ENCODE results near the gene RAB5B.

GRCh38 chr12:55932551-55932910 lies 41.3 kb upstream of the RAB5B start:
- TF ChIP-seq CTCF (conservative IDR thresholded peaks at IDR 0.05 in 1 of 2, IDR thresholded peaks at IDR 0.05 in 1 of 2; ENCODE audit: low read depth in 1 of 2, low read length in 2 of 2) = no peak
- TF ChIP-seq EZH2 (IDR thresholded peaks at IDR 0.05; ENCODE audit: low read length, missing control alignments) = no peak

Data from fibroblast of lung (primary cell).